HT1080 (cell line): ENCODE measurements around the gene TCERG1L. TPM values are rescaled to one million over a fixed set of nuclear protein-coding genes. Genes with fewer than 3 reads are reported as not detected.

Experiments
- DNase-seq: peaks from one replicate; pipeline ENCODE4 v3.0.0-alpha.2; 2015; ENCODE audit warnings: low read depth
- total RNA-seq: library from RNA; depleted of rRNA; stranded (reverse); fragments of >200 nt; shearing (Covaris generic); gene quantifications from 2 replicates; pipeline ENCODE4 v1.2.3, GENCODE V29; 2014

The TCERG1L gene
- total RNA-seq, 1 experiment from 2014 or later = not detected

DNA sequence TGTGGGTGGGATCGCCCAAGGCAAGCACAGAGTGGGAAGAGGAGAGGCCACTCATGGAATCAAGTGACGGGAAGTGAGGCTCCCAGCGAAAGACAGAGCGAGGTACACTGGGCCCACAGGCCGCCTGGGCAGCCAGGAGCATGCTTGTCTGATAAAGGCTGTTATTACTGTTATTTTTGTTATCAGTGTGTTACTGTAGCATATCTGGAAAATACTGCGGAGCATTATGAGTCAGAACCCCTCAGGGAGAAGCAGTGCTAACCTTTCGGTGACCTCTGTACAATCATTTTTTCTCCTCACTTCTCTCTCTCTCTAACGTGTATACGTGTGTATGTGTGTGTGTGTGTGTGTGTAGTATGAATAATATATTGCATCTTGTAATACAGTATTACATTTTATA is 3.8 kb upstream of the TCERG1L start:
- DNase-seq = no peak

DNA sequence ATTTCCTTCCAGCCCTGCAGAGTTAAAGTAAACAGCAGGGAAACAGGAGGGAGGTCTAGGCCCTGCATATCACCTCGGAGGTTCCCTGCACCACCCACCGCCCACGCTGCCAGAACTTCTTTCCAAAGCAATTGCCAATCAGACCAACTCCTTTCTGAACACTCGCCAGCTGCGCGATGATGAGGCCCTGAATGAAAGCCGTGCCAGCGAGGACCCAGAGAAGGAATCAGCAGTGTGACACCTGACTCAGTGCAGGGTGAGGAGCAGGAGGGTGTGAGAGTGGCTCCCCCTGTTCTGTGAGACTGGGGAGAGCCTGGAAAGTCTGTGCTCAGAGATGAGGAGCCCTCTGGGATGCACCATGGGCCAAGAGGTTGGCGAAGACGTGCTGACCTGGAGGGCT is 3.3 kb upstream of the TCERG1L start:
- DNase-seq = no peak

DNA sequence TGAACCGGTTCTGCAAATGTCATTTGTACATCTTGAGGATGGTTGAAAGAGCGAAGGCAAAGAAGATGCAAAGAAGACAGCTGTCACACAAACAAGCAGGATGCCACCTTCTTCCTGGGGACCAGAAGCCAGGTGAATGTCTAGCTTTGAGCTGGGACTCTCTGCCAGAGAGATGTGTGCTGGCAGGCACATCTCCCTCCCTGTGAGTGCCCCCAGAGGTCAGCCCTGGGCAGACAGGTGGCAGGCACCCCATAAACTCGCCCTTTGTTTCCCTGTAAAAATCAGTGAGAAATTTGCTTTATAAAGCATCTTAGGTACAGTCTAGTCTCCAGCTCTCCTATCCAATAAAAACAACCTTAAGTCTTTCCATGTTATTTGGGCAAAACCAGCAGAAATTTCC is 2.6 kb upstream of the TCERG1L start:
- DNase-seq = no peak

GRCh38 chr10:131313377-131313776 is 1.9 kb upstream of the TCERG1L start:
- DNase-seq = no peak

DNA sequence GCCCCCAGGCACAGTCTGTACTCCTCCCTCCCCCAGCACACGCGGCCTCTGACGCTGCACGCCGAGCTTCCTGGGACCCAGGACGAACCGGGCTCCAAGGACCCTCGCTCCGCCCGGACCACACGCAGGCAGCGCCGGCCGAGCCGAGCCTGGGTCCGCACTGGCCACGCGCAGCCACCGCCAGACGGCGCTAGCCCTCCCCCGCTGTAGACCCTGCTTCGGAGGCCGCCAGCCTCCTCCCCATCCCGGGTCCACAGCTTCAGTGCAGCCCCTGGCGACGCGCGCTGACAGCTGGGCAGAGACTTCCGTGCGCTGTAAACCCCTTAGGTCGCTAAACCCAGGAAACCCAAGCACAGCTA is 936 bp upstream of the TCERG1L start:
- no peak for DNase-seq

DNA sequence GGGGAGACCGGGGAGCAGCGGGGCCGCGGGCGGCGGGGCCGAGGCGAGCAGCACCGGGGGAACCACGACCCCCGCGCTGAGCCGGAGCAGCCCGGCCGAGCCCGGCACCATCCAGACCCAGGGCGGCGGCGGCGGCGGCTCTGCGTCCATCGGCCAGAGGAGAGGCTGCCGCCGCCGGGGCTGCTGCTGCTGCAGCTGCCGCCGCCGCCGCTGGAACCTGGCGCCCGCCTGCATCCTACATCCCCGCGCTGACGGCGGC is 190 bp downstream of the TCERG1L start:
- DNase-seq = no peak

- no peak for DNase-seq
These were observed 745 bp downstream of the TCERG1L start for GRCh38 chr10:131310551-131311401.

DNA sequence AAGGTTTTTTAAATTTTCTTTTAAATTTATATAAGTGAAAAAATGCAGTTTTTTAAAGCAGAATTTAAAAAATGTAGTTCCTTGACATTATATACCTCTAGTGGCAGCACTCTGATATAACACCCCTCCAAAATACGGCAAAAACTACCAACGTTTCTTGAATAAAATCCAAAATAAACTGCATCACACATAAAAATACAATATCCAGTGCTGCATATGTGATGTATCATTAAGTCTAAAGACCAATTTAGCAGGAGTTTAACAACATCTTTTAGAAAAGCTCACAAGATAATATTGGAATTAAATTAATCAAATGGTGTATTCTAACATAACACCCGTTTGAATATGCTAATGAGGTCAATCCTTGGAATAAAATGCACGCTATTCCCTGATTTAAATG is 1.4 kb downstream of the TCERG1L start:
- DNase-seq = no peak

DNA sequence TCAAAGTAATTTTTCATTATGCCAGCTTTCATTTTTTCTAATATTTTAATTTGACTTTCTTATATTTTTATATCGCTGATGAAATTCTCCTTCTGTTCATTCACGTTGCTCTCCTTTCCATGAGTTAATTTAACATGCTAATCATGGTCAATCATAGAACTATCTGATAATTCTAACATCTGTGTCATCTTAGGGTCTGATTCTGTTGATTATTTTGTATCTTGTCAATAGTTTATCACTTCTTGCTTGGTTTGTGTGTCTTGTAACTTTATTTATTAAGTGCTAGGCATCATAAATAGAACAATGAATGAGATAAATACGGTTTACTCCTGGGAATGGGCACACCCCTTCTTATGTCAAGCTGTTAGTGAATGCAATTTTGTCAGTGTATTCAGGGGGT is 11.0 kb downstream of the TCERG1L start:
- no peak for DNase-seq

DNA sequence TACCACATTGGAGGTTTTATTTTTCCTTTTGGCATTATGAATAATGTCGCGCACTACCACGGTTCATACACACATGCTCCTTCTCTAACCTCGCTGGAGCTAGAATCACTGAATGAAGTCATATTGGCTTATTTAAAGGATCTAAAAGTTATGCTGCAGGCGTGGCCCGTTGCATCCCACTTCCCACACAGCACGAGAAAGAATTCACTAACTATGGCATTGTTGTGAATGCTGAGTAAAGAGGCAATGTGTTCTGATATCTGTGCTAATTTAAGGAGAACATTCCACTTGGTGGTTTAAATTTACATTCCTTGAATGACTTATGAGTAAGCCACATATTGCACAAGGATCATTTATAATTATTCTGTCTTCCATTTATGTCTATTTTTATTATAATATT is 20.7 kb downstream of the TCERG1L start:
- DNase-seq = no peak

- no peak for DNase-seq
These were observed 22.9 kb downstream of the TCERG1L start for GRCh38 chr10:131288648-131289047.

DNA sequence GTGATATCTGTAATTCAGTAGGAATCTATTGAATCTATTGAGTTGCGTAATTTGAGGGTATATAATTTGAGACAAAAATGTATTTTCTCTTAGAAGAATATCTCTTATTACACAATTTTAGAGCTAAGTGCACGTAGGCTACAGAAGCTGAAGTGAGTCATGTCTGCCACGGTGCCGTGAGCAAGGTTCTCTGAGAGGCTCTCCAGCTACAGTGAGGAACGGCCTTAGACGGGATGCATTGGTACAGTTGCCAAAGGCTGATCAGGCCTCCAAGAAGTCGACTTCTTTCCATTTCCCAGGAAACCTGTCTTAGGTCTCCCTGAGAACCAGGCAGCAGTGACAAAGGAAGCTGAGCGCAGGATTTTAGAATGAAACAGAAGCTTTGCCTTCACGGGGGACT is 28.6 kb downstream of the TCERG1L start:
- no peak for DNase-seq

GRCh38 chr10:131280101-131280500 is 31.4 kb downstream of the TCERG1L start:
- no peak for DNase-seq

- DNase-seq = no peak
These were observed 32.0 kb downstream of the TCERG1L start for GRCh38 chr10:131279516-131279915.

DNA sequence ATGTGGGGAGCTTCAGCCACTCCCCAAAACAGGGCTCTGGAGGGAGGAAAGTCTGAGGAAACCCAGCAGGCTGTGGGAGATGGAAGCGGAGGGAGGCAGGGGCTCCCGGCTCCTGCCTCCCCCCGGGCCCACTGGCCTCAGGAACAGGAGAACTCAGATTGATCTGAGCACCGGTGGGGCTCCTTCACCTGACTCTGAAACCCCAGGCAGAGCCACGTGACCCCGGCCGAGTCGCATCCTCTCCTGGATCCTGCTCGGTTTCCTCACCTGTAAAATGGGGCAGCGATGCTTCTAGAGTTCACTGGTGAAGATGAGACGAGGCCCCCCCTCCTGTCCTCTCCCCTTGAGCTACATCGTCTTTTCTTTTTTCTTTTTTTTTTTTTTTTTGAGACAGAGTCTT is 33.6 kb downstream of the TCERG1L start:
- DNase-seq = no peak

- no peak for DNase-seq
These were observed 34.2 kb downstream of the TCERG1L start for GRCh38 chr10:131277278-131277677.

- DNase-seq = no peak
These were observed 35.8 kb downstream of the TCERG1L start for GRCh38 chr10:131275691-131276090.

GRCh38 chr10:131274883-131275282 is 36.6 kb downstream of the TCERG1L start:
- no peak for DNase-seq

GRCh38 chr10:131274133-131274880 is 37.2 kb downstream of the TCERG1L start:
- no peak for DNase-seq

DNA sequence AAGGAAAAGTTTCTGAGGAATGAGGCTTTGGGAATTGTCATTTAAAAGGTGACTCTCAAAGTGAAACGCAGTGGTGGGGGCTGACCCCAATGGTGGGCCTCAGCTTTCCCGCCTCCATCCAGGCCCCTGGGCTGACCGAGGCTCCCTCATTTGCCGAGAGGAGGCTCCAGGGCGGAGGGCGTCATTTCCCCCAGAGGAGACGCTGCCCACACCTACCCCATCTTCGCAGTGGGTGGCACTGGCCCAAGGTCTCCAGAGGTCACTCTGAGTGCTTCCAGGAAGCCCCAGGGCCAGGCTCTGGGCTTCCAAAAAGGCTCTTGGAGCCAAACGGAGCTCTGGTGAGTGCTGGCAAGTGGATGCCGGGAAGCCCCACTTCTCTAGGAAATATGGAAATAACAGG is 38.0 kb downstream of the TCERG1L start:
- no peak for DNase-seq

DNA sequence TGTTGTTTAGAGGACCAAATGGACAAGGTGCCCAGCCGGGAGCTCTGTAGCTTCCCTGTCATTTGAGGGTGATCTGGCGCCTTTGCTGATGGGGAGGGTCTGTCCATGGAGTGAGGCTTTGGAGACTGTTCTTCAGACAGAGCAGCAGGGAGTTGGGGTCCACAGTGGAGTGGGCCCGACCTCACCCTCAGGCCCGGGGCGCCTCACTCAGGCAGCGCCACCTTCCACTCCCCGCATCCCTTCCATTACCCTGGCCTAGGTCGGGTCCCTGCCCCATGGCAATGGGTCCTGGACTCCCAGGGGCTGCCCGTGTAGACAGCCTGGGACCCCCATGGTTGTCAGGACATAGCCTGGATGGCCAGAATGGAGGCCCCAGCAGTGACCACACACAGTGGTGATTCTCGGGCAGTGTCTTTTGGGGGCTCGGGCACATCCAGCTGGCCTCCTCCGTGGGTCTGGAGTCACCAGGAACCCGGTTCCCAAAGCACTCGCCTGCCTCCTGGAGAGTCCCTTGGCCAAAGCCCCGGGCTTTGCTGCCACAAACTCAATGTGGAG is 38.5 kb downstream of the TCERG1L start:
- no peak for DNase-seq

GRCh38 chr10:131271966-131272365 is 39.6 kb downstream of the TCERG1L start:
- DNase-seq = no peak
